ENCODE measurements around the gene ZNF805. TPM values are rescaled to one million over a fixed set of nuclear protein-coding genes. Genes with fewer than 3 reads are reported as not detected.

The ZNF805 gene
- total RNA-seq, 1 experiment from 2014 or later = 12.9 TPM

GRCh38 chr19:57280165-57280961 is 39.9 kb downstream of the ZNF805 start, which contains the start of gene ZNF460:
ZNF460 (plus strand) TSS chr19:57280485; CDS start chr19:57280807, 322 bp downstream.
- Histone ChIP-seq H4K20me1 (ENCODE audit: low read length) (peaks cover 32% of the 10 kb centered on the region), H3K9me2 (replicated peaks; ENCODE audit: low read length) (no peaks in the 10 kb centered on the region), H3K27me3 (ENCODE audit: low read length) (no peaks in the 10 kb centered on the region), H3K9me3 (ENCODE audit: low read length) (no peaks in the 10 kb centered on the region), H3K36me3 (ENCODE audit: low read depth, low read length) (peaks cover 20% of the 10 kb centered on the region), H3K9ac (ENCODE audit: low read length) (peak within 1 kb of the TSS; percentile 99), H2AFZ (ENCODE audit: low read length) (peak within 1 kb of the TSS; percentile 95), H3K4me2 (ENCODE audit: low read length) (peak within 1 kb of the TSS; percentile 100), H3K4me1 (ENCODE audit: insufficient read depth, low read length) (peaks cover 50% of the 10 kb centered on the region), H3K27ac (ENCODE audit: low read length) (peak within 1 kb of the TSS; percentile 90), H3K4me3 (ENCODE audit: low read length) (peak within 1 kb of the TSS; percentile 100), H3F3A (ENCODE audit: low read length, unreplicated experiment) (peaks cover 8% of the 10 kb centered on the region), H3K79me2 (ENCODE audit: low read length) (peaks cover 51% of the 10 kb centered on the region)
- ChIA-PET CTCF (interaction anchor here (0.6 kb wide), 1 partner anchor 70 kb away, joined by 3 read pairs; no protein-coding TSS in a partner anchor), POLR2A (ENCODE audit: unreplicated experiment) (no interaction called here)
- DNase-seq (peak; percentile 98), ATAC-seq (peak; percentile 93)
- TF ChIP-seq EZH2 (IDR thresholded peaks at IDR 0.05; ENCODE audit: low read length, unreplicated experiment) = no peak
- no peak for TF ChIP-seq CTCF (conservative IDR thresholded peaks at IDR 0.05; ENCODE audit: low read depth, low read length)
- TF ChIP-seq EZH2phosphoT487 (IDR thresholded peaks at IDR 0.05; ENCODE audit: borderline replicate concordance, low read length) = no peak
- BruUV-seq (replicated peaks) = TSS peak; percentile 51
- intact Hi-C loops (cut with micrococcal nuclease) = loop anchor here (1.0 kb wide), 2 partner anchors 40 to 71 kb away; partner anchors contain the start of genes ZNF304 and ZNF805

GRCh38 chr19:57280962-57281400 is 40.5 kb downstream of the ZNF805 start:
- Histone ChIP-seq H3K4me3 (ENCODE audit: low read length) (peak overlapping the region; percentile 100), H3K27me3 (ENCODE audit: low read length) (no peaks in the 10 kb centered on the region), H2AFZ (ENCODE audit: low read length) (peak overlapping the region; percentile 95), H3K4me2 (ENCODE audit: low read length) (peak overlapping the region; percentile 100), H3K36me3 (ENCODE audit: low read depth, low read length) (peaks cover 27% of the 10 kb centered on the region), H4K20me1 (ENCODE audit: low read length) (peaks cover 37% of the 10 kb centered on the region), H3K79me2 (ENCODE audit: low read length) (peaks cover 57% of the 10 kb centered on the region), H3K9me3 (ENCODE audit: low read length) (no peaks in the 10 kb centered on the region), H3K4me1 (ENCODE audit: insufficient read depth, low read length) (peaks cover 50% of the 10 kb centered on the region), H3F3A (ENCODE audit: low read length, unreplicated experiment) (peaks cover 8% of the 10 kb centered on the region), H3K27ac (ENCODE audit: low read length) (peak overlapping the region; percentile 90), H3K9ac (ENCODE audit: low read length) (peak overlapping the region; percentile 99), H3K9me2 (replicated peaks; ENCODE audit: low read length) (no peaks in the 10 kb centered on the region)
- BruUV-seq (replicated peaks) = no TSS peak
- ChIA-PET POLR2A (ENCODE audit: unreplicated experiment) (no interaction called here), CTCF (interaction anchor here (0.6 kb wide), 1 partner anchor 70 kb away, joined by 3 read pairs; no protein-coding TSS in a partner anchor)
- ATAC-seq = no peak
- intact Hi-C loops (cut with micrococcal nuclease) = loop anchor here (1.0 kb wide), 2 partner anchors 41 to 70 kb away; partner anchors contain the start of genes ZNF304 and ZNF805
- DNase-seq = peak; percentile 27
- no peak for TF ChIP-seq EZH2 (IDR thresholded peaks at IDR 0.05; ENCODE audit: low read length, unreplicated experiment)
- TF ChIP-seq CTCF (conservative IDR thresholded peaks at IDR 0.05; ENCODE audit: low read depth, low read length) = no peak
- TF ChIP-seq EZH2phosphoT487 (IDR thresholded peaks at IDR 0.05; ENCODE audit: borderline replicate concordance, low read length) = no peak
